IMR-90 (cell line): ENCODE data around the gene CEP295NL. TPM values are rescaled to one million over a fixed set of nuclear protein-coding genes. Genes with fewer than 3 reads are reported as not detected.

ENCODE experiments used
- ATAC-seq: fragments of 200-7000 bp; cut with Tn5 transposase; 2 replicates; pipeline ENCODE4 v1.9.1; 2020; ENCODE audit warnings: low read depth, mild to moderate bottlenecking, moderate library complexity
- BruUV-seq: library from RNA; stranded (reverse); fragments of 400-500 nt; replicated peaks from 2 replicates; lab custom pipeline; 2021; lab: Mats Ljungman, UMichigan
- CTCF ChIA-PET: fragments of 300-600 bp; formaldehyde crosslinking; extraction: SDS; loops from one replicate; lab custom pipeline; 2021; ENCODE audit warnings: antibody characterized with exemption; lab: Yijun Ruan, JAX
- POLR2A ChIA-PET: fragments of 300-600 bp; sonication (Branson Sonifier 250); formaldehyde crosslinking; loops from one replicate; lab custom pipeline; 2022; ENCODE audit warnings: antibody characterized with exemption; ENCODE audit not compliant: unreplicated experiment; lab: Charles Lee
- DNase-seq: peaks from one replicate; pipeline ENCODE4 v3.0.0; 2013
- H2AFZ ChIP-seq: replicated peaks from 2 replicates; pipeline ENCODE3; 2013; ENCODE audit warnings: low read length, mild to moderate bottlenecking; ENCODE audit not compliant: poor library complexity
- H2AK5ac ChIP-seq: 2 replicates; pipeline ENCODE4 v1.6.1; 2013; ENCODE audit warnings: low read depth, low read length, inconsistent platforms
- H2AK9ac ChIP-seq: replicated peaks from 2 replicates; pipeline ENCODE3; 2013; ENCODE audit warnings: mild to moderate bottlenecking, low read depth, low read length, moderate library complexity; ENCODE audit not compliant: poor library complexity
- H2BK120ac ChIP-seq: 2 replicates; pipeline ENCODE4 v1.6.1; 2013; ENCODE audit warnings: low read depth, low read length, inconsistent platforms
- H2BK15ac ChIP-seq: 3 replicates; pipeline ENCODE4 v1.6.1; 2013; ENCODE audit warnings: low read depth, low read length, inconsistent platforms
- H2BK20ac ChIP-seq: 2 replicates; pipeline ENCODE4 v1.6.1; 2013; ENCODE audit warnings: low read depth, mild to moderate bottlenecking, inconsistent platforms, low read length, moderate library complexity
- H2BK5ac ChIP-seq: 2 replicates; pipeline ENCODE4 v1.6.1; 2013; ENCODE audit warnings: mild to moderate bottlenecking, low read depth, low read length, inconsistent platforms; ENCODE audit not compliant: poor library complexity, severe bottlenecking
- H3K14ac ChIP-seq: replicated peaks from 2 replicates; pipeline ENCODE4 v1.6.1; 2013; ENCODE audit warnings: low read depth, low read length, inconsistent platforms
- H3K18ac ChIP-seq: 2 replicates; pipeline ENCODE4 v1.6.1; 2013; ENCODE audit warnings: low read depth, low read length, control low read depth
- H3K23ac ChIP-seq: 2 replicates; pipeline ENCODE4 v1.6.1; 2013; ENCODE audit warnings: low read depth, low read length, inconsistent platforms
- H3K27ac ChIP-seq: 2 replicates; pipeline ENCODE4 v1.5.1; 2013; ENCODE audit warnings: mild to moderate bottlenecking, control low read depth, low read length; ENCODE audit not compliant: insufficient read depth
- H3K27me3 ChIP-seq: 2 replicates; pipeline ENCODE4 v1.6.1; 2013; ENCODE audit warnings: low read length; ENCODE audit not compliant: control insufficient read depth, insufficient read depth
- H3K36me3 ChIP-seq: 2 replicates; pipeline ENCODE4 v1.6.1; 2013; ENCODE audit warnings: low read length, mixed read lengths; ENCODE audit not compliant: control insufficient read depth, insufficient read depth
- H3K4ac ChIP-seq: 2 replicates; pipeline ENCODE4 v1.6.1; 2013; ENCODE audit warnings: low read depth, low read length, inconsistent platforms
- H3K4me1 ChIP-seq: 2 replicates; pipeline ENCODE4 v1.6.1; 2013; ENCODE audit warnings: low read length, mixed read lengths; ENCODE audit not compliant: control insufficient read depth, insufficient read depth
- H3K4me2 ChIP-seq: 2 replicates; pipeline ENCODE4 v1.6.1; 2013; ENCODE audit warnings: low read depth, mild to moderate bottlenecking, control low read depth, low read length, moderate library complexity
- H3K4me3 ChIP-seq: 2 replicates; pipeline ENCODE4 v1.5.1; 2013; ENCODE audit warnings: low read depth, mild to moderate bottlenecking, control low read depth, low read length, moderate library complexity; ENCODE audit not compliant: insufficient read depth
- H3K56ac ChIP-seq: 2 replicates; pipeline ENCODE4 v1.6.1; 2013; ENCODE audit warnings: low read length, inconsistent platforms; ENCODE audit not compliant: insufficient read depth; ENCODE audit errors: extremely low read depth
- H3K79me1 ChIP-seq, 2 experiments: 2 replicates each; pipeline ENCODE4 v1.6.1; 2013; ENCODE audit warnings: low read length in 2 of 2, inconsistent platforms in 1 of 2, low read depth in 1 of 2
- H3K9ac ChIP-seq: 2 replicates; pipeline ENCODE4 v1.6.1; 2013; ENCODE audit warnings: low read depth, low read length, control low read depth
- H3K9me1 ChIP-seq: 2 replicates; pipeline ENCODE4 v1.6.1; 2013; ENCODE audit warnings: low read length, inconsistent platforms; ENCODE audit not compliant: insufficient read depth
- H3K9me3 ChIP-seq: 2 replicates; pipeline ENCODE4 v1.6.1; 2013; ENCODE audit warnings: low read length; ENCODE audit not compliant: control insufficient read depth, insufficient read depth
- H4K20me1 ChIP-seq: 2 replicates; pipeline ENCODE4 v1.6.1; 2013; ENCODE audit warnings: low read length, inconsistent platforms; ENCODE audit not compliant: insufficient read depth
- H4K5ac ChIP-seq: 2 replicates; pipeline ENCODE4 v1.6.1; 2013; ENCODE audit warnings: mild to moderate bottlenecking, low read depth, low read length, control low read depth
- H4K8ac ChIP-seq, 2 experiments: 2 replicates each; pipeline ENCODE4 v1.6.1; 2013; ENCODE audit warnings: low read depth in 2 of 2, low read length in 2 of 2, control low read depth in 1 of 2, inconsistent platforms in 1 of 2
- H4K91ac ChIP-seq: 2 replicates; pipeline ENCODE4 v1.6.1; 2013; ENCODE audit warnings: low read depth, low read length, inconsistent platforms; ENCODE audit not compliant: insufficient read depth
- BHLHE40 ChIP-seq: fragments of 150-350 bp; IDR thresholded peaks from 2 replicates; pipeline ENCODE4 v1.6.1; 2016; ENCODE audit warnings: mild to moderate bottlenecking, low read depth, low read length
- CEBPB ChIP-seq: IDR thresholded peaks from 2 replicates; pipeline ENCODE4 v1.6.1; 2012; ENCODE audit warnings: low read depth, low read length, improper control_type of control experiment
- CHD1 ChIP-seq: IDR thresholded peaks from 2 replicates; pipeline ENCODE4 v1.6.1; 2012; ENCODE audit warnings: low read depth, low read length, improper control_type of control experiment
- FOS ChIP-seq: fragments of 150-350 bp; IDR thresholded peaks from 2 replicates; pipeline ENCODE4 v1.6.1; 2016; ENCODE audit warnings: low read depth, low read length
- MAFK ChIP-seq: IDR thresholded peaks from 2 replicates; pipeline ENCODE4 v1.6.1; 2012; ENCODE audit warnings: low read depth, low read length, improper control_type of control experiment
- MAZ ChIP-seq: IDR thresholded peaks from 2 replicates; pipeline ENCODE4 v1.6.1; 2012; ENCODE audit warnings: low read depth, mild to moderate bottlenecking, low read length, improper control_type of control experiment, moderate library complexity, borderline replicate concordance
- MXI1 ChIP-seq: IDR thresholded peaks from 2 replicates; pipeline ENCODE4 v1.6.1; 2012; ENCODE audit warnings: low read depth, mild to moderate bottlenecking, low read length, moderate library complexity, borderline replicate concordance
- NFE2L2 ChIP-seq: fragments of 150-350 bp; IDR thresholded peaks from 2 replicates; pipeline ENCODE4 v1.6.1; 2016; ENCODE audit warnings: low read depth, mild to moderate bottlenecking, low read length
- POLR2A ChIP-seq: IDR thresholded peaks from 2 replicates; pipeline ENCODE4 v1.6.1; 2012; ENCODE audit warnings: mild to moderate bottlenecking, low read depth, low read length
- RAD21 ChIP-seq: IDR thresholded peaks from 2 replicates; pipeline ENCODE4 v1.6.1; 2012; ENCODE audit warnings: low read length, improper control_type of control experiment
- RCOR1 ChIP-seq: IDR thresholded peaks from 2 replicates; pipeline ENCODE4 v1.6.1; 2012; ENCODE audit warnings: mild to moderate bottlenecking, low read length, improper control_type of control experiment; ENCODE audit not compliant: insufficient replicate concordance
- RFX5 ChIP-seq: IDR thresholded peaks from 2 replicates; pipeline ENCODE4 v1.8.0; 2012; ENCODE audit warnings: low read depth, mild to moderate bottlenecking, low read length, moderate library complexity
- WGBS, 2 experiments: methylation state at CpG; one replicate each; pipeline versions ENCODE4 v1.1.5 to v1.1.7; 2013; ENCODE audit warnings: missing lambda C conversion rate in 2 of 2; ENCODE audit not compliant: insufficient read length in 1 of 2; ENCODE audit errors: extremely low coverage in 2 of 2; 5-methylcytosine and 5-hydroxymethylcytosine counted together
- dilution Hi-C: fragments of 300-500 bp; cut with HindIII; formaldehyde crosslinking; loops from one replicate; pipeline ENCODE4 v1.14.3; 2018; ENCODE audit warnings: low sequenced_read_pairs; ENCODE audit not compliant: unreplicated experiment
- in situ Hi-C: fragments of 300-500 bp; cut with MboI; formaldehyde crosslinking; loops from 3 replicates; pipeline ENCODE4 v1.14.3; 2019; ENCODE audit warnings: low sequenced_read_pairs, inconsistent platforms, mixed read lengths
- intact Hi-C: fragments of 100-400 bp; cut with micrococcal nuclease; formaldehyde crosslinking; loops from 2 replicates; pipeline ENCODE4 v1.10.0; 2022
- polyA plus RNA-seq, 3 experiments: library from polyadenylated mRNA; depleted of rRNA; stranded (reverse); fragments of >200 nt; gene quantifications; 2 replicates each; pipeline ENCODE4 v1.2.3, GENCODE V29; 2012; ENCODE audit warnings: low replicate concordance in 1 of 3
- total RNA-seq: library from RNA; depleted of rRNA; stranded (reverse); fragments of >200 nt; gene quantifications from 2 replicates; pipeline ENCODE4 v1.2.3, GENCODE V29; 2012
- TF ChIP-seq, protein P1 (sequence below): fragments of 150-350 bp; IDR thresholded peaks from 2 replicates; pipeline ENCODE4 v1.6.1; 2017; ENCODE audit warnings: mild to moderate bottlenecking, antibody characterized with exemption, low read length, low read depth
- TF ChIP-seq, protein P2 (sequence below): fragments of 150-350 bp; IDR thresholded peaks from 2 replicates; pipeline ENCODE4 v1.6.1; 2016; ENCODE audit warnings: low read depth, mild to moderate bottlenecking, low read length, moderate library complexity, borderline replicate concordance
- TF ChIP-seq, protein P3 (sequence below): conservative IDR thresholded peaks from 2 replicates; pipeline ENCODE4 v1.5.1; 2012; ENCODE audit warnings: mild to moderate bottlenecking, low read depth, low read length, improper control_type of control experiment

The CEP295NL gene
- total and polyA plus RNA-seq, 2 of the 4 experiments (the other 2 are of a cell fraction) = 0.31 to 0.72 TPM

GRCh38 chr17:78879635-78880186 is 23.3 kb downstream of the CEP295NL start:
- peak overlapping the region; percentile 38 for H3K4me2 ChIP-seq
- peak overlapping the region; percentile 95 for H2BK120ac ChIP-seq
- ChIA-PET POLR2A (no interaction called here), CTCF (no interaction called here)
- H2BK5ac ChIP-seq = peak overlapping the region; percentile 97
- intact Hi-C loops (loop anchor here (1.0 kb wide), 2 partner anchors 46 to 55 kb away; partner anchors contain the start of gene TIMP2), dilution Hi-C loops (no loop called here), in situ Hi-C loops (no loop called here)
- peak overlapping the region; percentile 87 for H2BK20ac ChIP-seq
- peak overlapping the region; percentile 92 for H3K27ac ChIP-seq
- peak overlapping the region; percentile 37 for H3K9ac ChIP-seq
- peaks cover 55% of the 10 kb centered on the region for H3K4me1 ChIP-seq
- H3K9me3 ChIP-seq = no peaks in the 10 kb centered on the region
- H3K4me3 ChIP-seq = no peak overlapping the region
- H3K4ac ChIP-seq = peak overlapping the region; percentile 98
- peak overlapping the region; percentile 89 for H2AFZ ChIP-seq
- H2AK9ac ChIP-seq = peak overlapping the region; percentile 84
- peaks cover 47% of the 10 kb centered on the region for H3K9me1 ChIP-seq
- H3K27me3 ChIP-seq = no peaks in the 10 kb centered on the region
- peaks cover 39 to 86% of the 10 kb centered on the region in 2 experiments for H3K79me1 ChIP-seq
- peak overlapping the region; percentile 72 to 97 for H4K8ac ChIP-seq
- peak overlapping the region; percentile 98 for H2AK5ac ChIP-seq
- BruUV-seq = no TSS peak
- peak; percentile 98 for DNase-seq
- peak overlapping the region; percentile 90 for H3K23ac ChIP-seq
- peaks cover 35% of the 10 kb centered on the region for H4K20me1 ChIP-seq
- ATAC-seq = peak; percentile 47
- H4K91ac ChIP-seq = peak overlapping the region; percentile 99
- 7% methylated on average over 10 of the region's 28 CpGs; no CpG with 5 or more reads in 1 of the 2 experiments for WGBS, 2 experiments
- peak overlapping the region; percentile 92 for H4K5ac ChIP-seq
- H3K18ac ChIP-seq = peak overlapping the region; percentile 67
- H2BK15ac ChIP-seq = peak overlapping the region; percentile 95; the same call in 2 of the 3 replicates
- H3K56ac ChIP-seq = peak overlapping the region; percentile 52; the same call in 1 of the 2 replicates
- peak overlapping the region; percentile 96 for H3K14ac ChIP-seq
- H3K36me3 ChIP-seq = peaks cover 2% of the 10 kb centered on the region; the same call in 1 of the 2 replicates
- no peak for TF ChIP-seq RFX5
- peak; percentile 35; the same call in 1 of the 2 replicates for TF ChIP-seq POLR2A
- TF ChIP-seq MXI1 = no peak; the same call in 1 of the 2 replicates
- no peak for TF ChIP-seq CHD1
- peak; percentile 32; the same call in 1 of the 2 replicates for TF ChIP-seq CEBPB
- no peak for TF ChIP-seq FOS
- TF ChIP-seq, protein P1, sequence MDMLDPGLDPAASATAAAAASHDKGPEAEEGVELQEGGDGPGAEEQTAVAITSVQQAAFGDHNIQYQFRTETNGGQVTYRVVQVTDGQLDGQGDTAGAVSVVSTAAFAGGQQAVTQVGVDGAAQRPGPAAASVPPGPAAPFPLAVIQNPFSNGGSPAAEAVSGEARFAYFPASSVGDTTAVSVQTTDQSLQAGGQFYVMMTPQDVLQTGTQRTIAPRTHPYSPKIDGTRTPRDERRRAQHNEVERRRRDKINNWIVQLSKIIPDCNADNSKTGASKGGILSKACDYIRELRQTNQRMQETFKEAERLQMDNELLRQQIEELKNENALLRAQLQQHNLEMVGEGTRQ = no peak
- TF ChIP-seq RCOR1 = peak; percentile 99
- TF ChIP-seq MAZ = peak; percentile 52; the same call in 1 of the 2 replicates
- TF ChIP-seq MAFK = peak; percentile 53; the same call in 1 of the 2 replicates
- peak; percentile 23; the same call in 1 of the 2 replicates for TF ChIP-seq RAD21
- TF ChIP-seq, protein P2, sequence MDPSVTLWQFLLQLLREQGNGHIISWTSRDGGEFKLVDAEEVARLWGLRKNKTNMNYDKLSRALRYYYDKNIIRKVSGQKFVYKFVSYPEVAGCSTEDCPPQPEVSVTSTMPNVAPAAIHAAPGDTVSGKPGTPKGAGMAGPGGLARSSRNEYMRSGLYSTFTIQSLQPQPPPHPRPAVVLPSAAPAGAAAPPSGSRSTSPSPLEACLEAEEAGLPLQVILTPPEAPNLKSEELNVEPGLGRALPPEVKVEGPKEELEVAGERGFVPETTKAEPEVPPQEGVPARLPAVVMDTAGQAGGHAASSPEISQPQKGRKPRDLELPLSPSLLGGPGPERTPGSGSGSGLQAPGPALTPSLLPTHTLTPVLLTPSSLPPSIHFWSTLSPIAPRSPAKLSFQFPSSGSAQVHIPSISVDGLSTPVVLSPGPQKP = no peak
- no peak for TF ChIP-seq NFE2L2
- TF ChIP-seq, protein P3, sequence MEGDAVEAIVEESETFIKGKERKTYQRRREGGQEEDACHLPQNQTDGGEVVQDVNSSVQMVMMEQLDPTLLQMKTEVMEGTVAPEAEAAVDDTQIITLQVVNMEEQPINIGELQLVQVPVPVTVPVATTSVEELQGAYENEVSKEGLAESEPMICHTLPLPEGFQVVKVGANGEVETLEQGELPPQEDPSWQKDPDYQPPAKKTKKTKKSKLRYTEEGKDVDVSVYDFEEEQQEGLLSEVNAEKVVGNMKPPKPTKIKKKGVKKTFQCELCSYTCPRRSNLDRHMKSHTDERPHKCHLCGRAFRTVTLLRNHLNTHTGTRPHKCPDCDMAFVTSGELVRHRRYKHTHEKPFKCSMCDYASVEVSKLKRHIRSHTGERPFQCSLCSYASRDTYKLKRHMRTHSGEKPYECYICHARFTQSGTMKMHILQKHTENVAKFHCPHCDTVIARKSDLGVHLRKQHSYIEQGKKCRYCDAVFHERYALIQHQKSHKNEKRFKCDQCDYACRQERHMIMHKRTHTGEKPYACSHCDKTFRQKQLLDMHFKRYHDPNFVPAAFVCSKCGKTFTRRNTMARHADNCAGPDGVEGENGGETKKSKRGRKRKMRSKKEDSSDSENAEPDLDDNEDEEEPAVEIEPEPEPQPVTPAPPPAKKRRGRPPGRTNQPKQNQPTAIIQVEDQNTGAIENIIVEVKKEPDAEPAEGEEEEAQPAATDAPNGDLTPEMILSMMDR = no peak
- TF ChIP-seq BHLHE40 = peak; percentile 83
